Measurements from ENCODE around the gene NELFA.

NELFA gene

GRCh38 chr4:1979477-1980196, 29.1 kb downstream of the NELFA start:
- DNase-seq (ENCODE audit: low read depth): no peak
- TF ChIP-seq CTCF (IDR thresholded peaks at IDR 0.05; ENCODE audit: low read depth, low read length, missing control alignments): no peak
- no peak overlapping the region for H3K4me3 ChIP-seq (ENCODE audit: low read depth, low read length)

GRCh38 chr4:1978741-1979476, 29.9 kb downstream of the NELFA start:
- no peak for TF ChIP-seq CTCF (IDR thresholded peaks at IDR 0.05; ENCODE audit: low read depth, low read length, missing control alignments)
- no peak for DNase-seq (ENCODE audit: low read depth)
- no peak overlapping the region for H3K4me3 ChIP-seq (ENCODE audit: low read depth, low read length)

GRCh38 chr4:1978226-1978625, 30.5 kb downstream of the NELFA start:
- no peak for TF ChIP-seq CTCF (IDR thresholded peaks at IDR 0.05; ENCODE audit: low read depth, low read length, missing control alignments)
- H3K4me3 ChIP-seq (ENCODE audit: low read depth, low read length): no peak overlapping the region
- no peak for DNase-seq (ENCODE audit: low read depth)

GRCh38 chr4:1976416-1977352, 32.1 kb downstream of the NELFA start:
- no peak for DNase-seq (ENCODE audit: low read depth)
- TF ChIP-seq CTCF (IDR thresholded peaks at IDR 0.05; ENCODE audit: low read depth, low read length, missing control alignments): no peak
- H3K4me3 ChIP-seq (ENCODE audit: low read depth, low read length): no peak overlapping the region

- H3K4me3 ChIP-seq (ENCODE audit: low read depth, low read length): no peak overlapping the region
- DNase-seq (ENCODE audit: low read depth): no peak
- TF ChIP-seq CTCF (IDR thresholded peaks at IDR 0.05; ENCODE audit: low read depth, low read length, missing control alignments): no peak
These were observed 32.9 kb downstream of the NELFA start for GRCh38 chr4:1975880-1976279.

- no peak for TF ChIP-seq CTCF (IDR thresholded peaks at IDR 0.05; ENCODE audit: low read depth, low read length, missing control alignments)
- DNase-seq (ENCODE audit: low read depth): no peak
- no peak overlapping the region for H3K4me3 ChIP-seq (ENCODE audit: low read depth, low read length)
These were observed 33.4 kb downstream of the NELFA start for GRCh38 chr4:1975391-1975801.

All from GM12864 (cell line).